K562 (cell line): Measurements from ENCODE around the gene IRF2BP2. TPM values are rescaled to one million over a fixed set of nuclear protein-coding genes. Genes with fewer than 3 reads are reported as not detected.
A peak's percentile ranks its signal among the peaks of the same experiment; 100 is the strongest.

ENCODE experiments used
- ATAC-seq: fragments of 200-7000 bp; cut with Tn5 transposase; 3 replicates; pipeline ENCODE4 v1.9.1; 2020; ENCODE audit warnings: moderate library complexity
- BruUV-seq: library from RNA; stranded (reverse); fragments of 400-500 nt; replicated peaks from 2 replicates; lab custom pipeline; 2021; lab: Mats Ljungman, UMichigan
- CTCF ChIA-PET: fragments of 300-600 bp; formaldehyde crosslinking; extraction: SDS; loops from one replicate; lab custom pipeline; 2021; ENCODE audit warnings: low intra/inter-chr PET ratio; lab: Yijun Ruan, JAX
- POLR2A ChIA-PET: fragments of 300-600, 350-650 bp; sonication (Branson Sonifier 250); formaldehyde crosslinking; extraction: SDS; loops from one replicate; lab custom pipeline; 2021; ENCODE audit warnings: antibody characterized with exemption, inconsistent platforms; lab: Yijun Ruan, JAX
- DNase-seq, 4 experiments: peaks; one replicate each; pipeline versions ENCODE4 v3.0.0 to v3.0.0-alpha.2; 2011 to 2018; ENCODE audit warnings: low spot score in 3 of 4, mixed read lengths in 3 of 4; ENCODE audit errors: extremely low read depth in 1 of 4
- FAIRE-seq: peaks from 2 replicates; lab custom pipeline; 2011; peaks lifted over from hg19 to GRCh38; lab: Jason Lieb, UNC
- H2AFZ ChIP-seq: 2 replicates; pipeline ENCODE4 v1.6.0; 2011; ENCODE audit warnings: low read depth, low read length, control low read depth, inconsistent platforms
- H3K27ac ChIP-seq: fragments of 200-600 bp; 3 replicates; pipeline ENCODE4 v1.8.0; 2011; ENCODE audit warnings: low read depth, mild to moderate bottlenecking, control low read depth, inconsistent platforms, low read length, moderate library complexity, mixed read lengths; ENCODE audit errors: extremely low read depth
- H3K27me3 ChIP-seq, 2 experiments: fragments of 300-600 bp in 1 of 2; 2 replicates in 1 of 2; 3 replicates in 1 of 2; pipeline versions ENCODE4 v1.6.0 to v1.8.0; 2011; ENCODE audit warnings: inconsistent platforms in 2 of 2, low read length in 2 of 2, mild to moderate bottlenecking in 1 of 2, mixed read lengths in 1 of 2, moderate library complexity in 1 of 2; ENCODE audit not compliant: control insufficient read depth in 2 of 2, insufficient read depth in 2 of 2
- H3K36me3 ChIP-seq: fragments of 300-600 bp; 3 replicates; pipeline ENCODE4 v1.8.0; 2011; ENCODE audit warnings: mild to moderate bottlenecking, low read length, inconsistent platforms; ENCODE audit not compliant: control insufficient read depth, insufficient read depth
- H3K4me1 ChIP-seq, 2 experiments: fragments of 200-600 bp in 1 of 2; replicated peaks in 1 of 2; 2 replicates in 1 of 2; 3 replicates in 1 of 2; pipeline versions ENCODE4 v1.5.1 to v1.8.0; 2011; ENCODE audit warnings: inconsistent platforms in 2 of 2, low read length in 2 of 2, mild to moderate bottlenecking in 1 of 2, mixed read lengths in 1 of 2, moderate library complexity in 1 of 2; ENCODE audit not compliant: control insufficient read depth in 2 of 2, insufficient read depth in 2 of 2
- H3K4me2 ChIP-seq: 2 replicates; pipeline ENCODE4 v1.6.1; 2011; ENCODE audit warnings: low read length, control low read depth, inconsistent platforms, mixed read lengths; ENCODE audit not compliant: insufficient read depth
- H3K4me3 ChIP-seq: fragments of 200-600 bp; sonication (generic), shearing (Covaris generic); 2 replicates; pipeline ENCODE4 v1.5.1; 2016; ENCODE audit warnings: control low read depth, inconsistent platforms
- H3K79me2 ChIP-seq: fragments of 200-600 bp; 3 replicates; pipeline ENCODE4 v1.8.0; 2011; ENCODE audit warnings: low read length, inconsistent platforms; ENCODE audit not compliant: control insufficient read depth, insufficient read depth
- H3K9ac ChIP-seq, 2 experiments: 2 replicates each; pipeline versions ENCODE4 v1.6.0 to v1.6.1; 2011; ENCODE audit warnings: low read depth in 2 of 2, low read length in 2 of 2, control low read depth in 1 of 2, inconsistent platforms in 1 of 2, mild to moderate bottlenecking in 1 of 2, mixed read lengths in 1 of 2; ENCODE audit not compliant: insufficient read depth in 1 of 2
- H3K9me1 ChIP-seq: one replicate; pipeline ENCODE4 v1.6.0; 2011; ENCODE audit warnings: inconsistent platforms, mild to moderate bottlenecking, low read length, moderate library complexity; ENCODE audit not compliant: control insufficient read depth, insufficient read depth
- H3K9me3 ChIP-seq: replicated peaks from 2 replicates; pipeline ENCODE4 v1.5.1; 2011; ENCODE audit warnings: low read depth, low read length, inconsistent platforms; ENCODE audit not compliant: control insufficient read depth, insufficient read depth
- H4K20me1 ChIP-seq: replicated peaks from 2 replicates; pipeline ENCODE4 v1.6.1; 2011; ENCODE audit warnings: low read length, inconsistent platforms, mixed read lengths; ENCODE audit not compliant: control insufficient read depth, insufficient read depth
- ARID1B ChIP-seq: fragments of 450-650 bp; IDR thresholded peaks from 2 replicates; pipeline ENCODE4 v1.6.1; 2016; ENCODE audit warnings: antibody characterized with exemption, mild to moderate bottlenecking, inconsistent platforms
- CTBP1 ChIP-seq: fragments of 450-650 bp; IDR thresholded peaks from 2 replicates; pipeline ENCODE4 v1.6.1; 2016; ENCODE audit warnings: borderline replicate concordance
- FOSL1 ChIP-seq: fragments of 200-800 bp; sonication (Bioruptor generic); conservative IDR thresholded peaks from 2 replicates; pipeline ENCODE4 v1.6.1; 2016; ENCODE audit warnings: missing genetic modification characterization, missing compliant biosample characterization
- FOXP1 ChIP-seq: sonication (generic); formaldehyde crosslinking; IDR thresholded peaks from 2 replicates; pipeline ENCODE4 v1.8.0; 2022; ENCODE audit warnings: mild to moderate bottlenecking, missing genetic modification reagents
- JUN ChIP-seq, 2 experiments: sonication (generic) in 1 of 2; formaldehyde crosslinking in 1 of 2; IDR thresholded peaks; 2 replicates each; pipeline versions ENCODE4 v1.6.1 to v1.8.0; 2012 to 2022; ENCODE audit warnings: borderline replicate concordance in 2 of 2, mild to moderate bottlenecking in 2 of 2, improper control_type of control experiment in 1 of 2, low read depth in 1 of 2, low read length in 1 of 2, missing genetic modification reagents in 1 of 2
- RBM22 ChIP-seq: fragments of 200-400 bp; formaldehyde crosslinking; IDR thresholded peaks from 2 replicates; pipeline ENCODE4 v1.6.1; 2018; ENCODE audit warnings: low read length, low read depth; ENCODE audit not compliant: poor library complexity, severe bottlenecking
- SMARCA4 ChIP-seq: fragments of 450-650 bp; IDR thresholded peaks from 2 replicates; pipeline ENCODE4 v1.6.1; 2016
- SMARCE1 ChIP-seq: fragments of 450-650 bp; IDR thresholded peaks from 2 replicates; pipeline ENCODE4 v1.7.1; 2016; ENCODE audit warnings: mild to moderate bottlenecking
- ZNF175 ChIP-seq: fragments of 200-800 bp; sonication (Bioruptor generic); IDR thresholded peaks from 2 replicates; pipeline ENCODE4 v1.6.1; 2016; ENCODE audit warnings: low read depth, mild to moderate bottlenecking, missing genetic modification characterization, missing compliant biosample characterization
- ZNF311 ChIP-seq: fragments of 250-450 bp; sonication (Bioruptor Pico); IDR thresholded peaks from 2 replicates; pipeline ENCODE4 v1.4.0; 2020; ENCODE audit warnings: mild to moderate bottlenecking, moderate library complexity
- ZNF668 ChIP-seq: fragments of 250-450 bp; sonication (Bioruptor Pico); IDR thresholded peaks from 2 replicates; pipeline ENCODE4 v1.8.0; 2022; ENCODE audit warnings: mild to moderate bottlenecking, inconsistent platforms
- WGBS: fragments of 100-300 bp; shearing (Covaris generic); methylation state at CpG from one replicate; pipeline ENCODE4 v1.1.6; 2016; ENCODE audit warnings: low coverage, mixed read lengths; ENCODE audit not compliant: insufficient coverage; ENCODE audit errors: missing lambda C conversion rate; 5-methylcytosine and 5-hydroxymethylcytosine counted together
- in situ Hi-C: fragments of 300-500 bp; cut with MboI; formaldehyde crosslinking; loops from 4 replicates; pipeline ENCODE4 v1.15.0; 2018; ENCODE audit warnings: inconsistent platforms, mixed read lengths
- intact Hi-C: fragments of 100-400 bp; cut with micrococcal nuclease; formaldehyde crosslinking; loops from 2 replicates; pipeline ENCODE4 v1.14.2; 2022
- polyA plus RNA-seq, 8 experiments: library from polyadenylated mRNA; depleted of rRNA in 4 of 8; stranded (reverse) in 5 of 8; unstranded in 3 of 8; fragments of >200 nt; fragmentation: Nextera tagmentation in 2 of 8; fragmentation: Illumina TruSeq in 1 of 8; extraction: Ambion mirVana in 2 of 8; extraction: Trizol in 1 of 8; gene quantifications; 2 replicates each; pipeline versions ENCODE4 v1.2.1 to v1.2.3, GENCODE V29; 2011 to 2014; ENCODE audit warnings: inconsistent platforms in 1 of 8, missing spikeins in 1 of 8
- total RNA-seq, 7 experiments: library from RNA; depleted of rRNA in 6 of 7; stranded (reverse); fragments of >200 nt in 6 of 7; fragmentation: Illumina TruSeq in 2 of 7; extraction: Trizol in 2 of 7; gene quantifications; 2 replicates each; pipeline versions ENCODE4 v1.2.1 to v1.2.3, GENCODE V29; 2011 to 2021; ENCODE audit warnings: low replicate concordance in 1 of 7
- TF ChIP-seq, protein P1 (sequence below), 2 experiments: fragments of 450-650 bp in 1 of 2; sonication (generic) in 1 of 2; formaldehyde crosslinking in 1 of 2; IDR thresholded peaks in 1 of 2; conservative IDR thresholded peaks in 1 of 2; 2 replicates each; pipeline versions ENCODE4 v1.6.1 to v1.8.1; 2016 to 2023; ENCODE audit warnings: mild to moderate bottlenecking in 2 of 2, moderate library complexity in 2 of 2, inconsistent platforms in 1 of 2, missing genetic modification reagents in 1 of 2
- TF ChIP-seq, protein P2 (sequence below): sonication (generic); formaldehyde crosslinking; IDR thresholded peaks from 2 replicates; pipeline ENCODE4 v1.8.0; 2022; ENCODE audit warnings: mild to moderate bottlenecking, missing genetic modification reagents

IRF2BP2 gene
- total and polyA plus RNA-seq, 9 of the 15 experiments (the other 6 are each of a cell fraction or from before 2014, with no cell fraction given), result 7.7 to 68.6 (median 22.1) TPM

DNA sequence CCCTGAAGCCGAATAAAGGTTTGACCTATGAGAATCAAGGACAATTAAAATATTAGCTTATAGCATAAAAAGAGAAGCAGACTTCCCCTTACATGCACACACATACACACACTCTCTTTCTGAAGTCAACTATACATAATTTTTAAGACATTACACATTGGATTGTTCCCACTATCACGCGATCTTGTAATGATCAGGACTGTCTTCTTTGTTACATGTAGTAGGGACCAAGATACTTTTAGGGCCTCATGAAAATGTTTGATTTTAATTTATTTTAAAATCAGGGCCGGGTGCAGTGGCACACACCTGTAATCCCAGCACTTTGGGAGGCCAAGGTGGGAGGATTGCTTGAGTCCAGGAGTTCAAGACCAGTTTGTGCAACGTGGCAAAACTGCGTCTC is 16.4 kb upstream of the IRF2BP2 start:
- no peak for ATAC-seq

DNA sequence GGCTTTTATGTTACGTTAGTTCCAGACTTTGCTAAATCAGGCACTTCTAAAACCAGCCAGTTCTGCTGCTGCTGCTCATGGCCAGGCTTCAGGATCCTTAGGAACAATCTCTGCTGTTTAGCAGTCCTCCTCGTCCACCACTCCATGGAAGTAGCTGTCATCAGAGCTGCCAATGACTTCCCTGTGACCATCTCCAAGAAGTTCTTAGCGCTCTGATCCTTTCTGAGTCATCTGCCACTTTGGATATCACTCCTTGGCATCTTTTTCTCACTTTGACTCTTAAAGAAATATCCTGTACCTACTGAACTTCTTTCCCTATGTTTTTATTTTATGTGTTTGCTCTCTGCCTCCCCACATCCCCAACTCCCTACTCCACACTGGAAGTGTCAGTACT is 14.7 kb upstream of the IRF2BP2 start:
- Histone ChIP-seq H3K4me3 (no peak overlapping the region), H3K4me1 (peaks cover 0 to 11% of the 10 kb centered on the region in 2 experiments; a peak in 2 of 5 replicates), H3K9me3 (no peaks in the 10 kb centered on the region), H3K36me3 (no peaks in the 10 kb centered on the region), H3K9me1 (no peaks in the 10 kb centered on the region), H3K9ac (no peak overlapping the region), H3K4me2 (no peak overlapping the region), H3K79me2 (no peaks in the 10 kb centered on the region), H3K27ac (no peak overlapping the region), H4K20me1 (no peaks in the 10 kb centered on the region), H2AFZ (no peak overlapping the region), H3K27me3 (no peaks in the 10 kb centered on the region; a peak in 1 of 5 replicates)
- peak in 1 of 4 experiments; percentile 31 for DNase-seq
- intact Hi-C loops (no loop called here), in situ Hi-C loops (no loop called here)
- ChIA-PET POLR2A (interaction anchor here (1.1 to 9.9 kb wide), 4 partner anchors 9 to 26 kb away, joined by 4 to 59 read pairs (median 4); no protein-coding TSS in a partner anchor), CTCF (interaction anchor here (0.5 kb wide), 1 partner anchor 126 kb away, joined by 3 read pairs; no protein-coding TSS in a partner anchor)
- peak; percentile 42; the same call in 2 of the 3 replicates for ATAC-seq
- 18% methylated on average over 3 of the region's 3 CpGs for WGBS
- no peak for FAIRE-seq
- no TSS peak for BruUV-seq
- peak; percentile 30; the same call in 1 of the 2 replicates for TF ChIP-seq SMARCA4
- TF ChIP-seq FOXP1 (CRISPR knock-in tag), result no peak
- TF ChIP-seq, protein P1, sequence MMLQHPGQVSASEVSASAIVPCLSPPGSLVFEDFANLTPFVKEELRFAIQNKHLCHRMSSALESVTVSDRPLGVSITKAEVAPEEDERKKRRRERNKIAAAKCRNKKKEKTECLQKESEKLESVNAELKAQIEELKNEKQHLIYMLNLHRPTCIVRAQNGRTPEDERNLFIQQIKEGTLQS (IDR thresholded peaks at IDR 0.05), result peak; percentile 77
- TF ChIP-seq, protein P1 (CRISPR knock-in tag; conservative IDR thresholded peaks at IDR 0.05), result no peak
- TF ChIP-seq ARID1B, result peak; percentile 36; the same call in 1 of the 2 replicates
- TF ChIP-seq, protein P2, sequence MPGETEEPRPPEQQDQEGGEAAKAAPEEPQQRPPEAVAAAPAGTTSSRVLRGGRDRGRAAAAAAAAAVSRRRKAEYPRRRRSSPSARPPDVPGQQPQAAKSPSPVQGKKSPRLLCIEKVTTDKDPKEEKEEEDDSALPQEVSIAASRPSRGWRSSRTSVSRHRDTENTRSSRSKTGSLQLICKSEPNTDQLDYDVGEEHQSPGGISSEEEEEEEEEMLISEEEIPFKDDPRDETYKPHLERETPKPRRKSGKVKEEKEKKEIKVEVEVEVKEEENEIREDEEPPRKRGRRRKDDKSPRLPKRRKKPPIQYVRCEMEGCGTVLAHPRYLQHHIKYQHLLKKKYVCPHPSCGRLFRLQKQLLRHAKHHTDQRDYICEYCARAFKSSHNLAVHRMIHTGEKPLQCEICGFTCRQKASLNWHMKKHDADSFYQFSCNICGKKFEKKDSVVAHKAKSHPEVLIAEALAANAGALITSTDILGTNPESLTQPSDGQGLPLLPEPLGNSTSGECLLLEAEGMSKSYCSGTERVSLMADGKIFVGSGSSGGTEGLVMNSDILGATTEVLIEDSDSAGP (CRISPR knock-in tag), result peak; percentile 49; the same call in 1 of the 2 replicates
- peak; percentile 84 for TF ChIP-seq FOSL1 (tag)
- TF ChIP-seq SMARCE1, result peak; percentile 34; the same call in 1 of the 2 replicates
- no peak for TF ChIP-seq RBM22
- 0 out of 2 replicates have a peak, but pooled peaks have one; percentile 22 for TF ChIP-seq CTBP1
- peak; percentile 70; the same call in 1 of the 2 replicates for TF ChIP-seq JUN (IDR thresholded peaks at IDR 0.05; ENCODE audit: borderline replicate concordance, low read depth, low read length)
- TF ChIP-seq JUN (CRISPR knock-in tag; IDR thresholded peaks at IDR 0.05; ENCODE audit: borderline replicate concordance), result no peak

More for the DNA sequence above, 16.4 kb upstream of the IRF2BP2 start:
- Histone ChIP-seq H3K9ac (no peak overlapping the region), H3K27me3 (no peaks in the 10 kb centered on the region; a peak in 1 of 5 replicates)
- no TSS peak for BruUV-seq
- CTCF ChIA-PET, result no interaction called here
- TF ChIP-seq ZNF311 (no peak), ZNF668 (no peak), ZNF175 (CRISPR knock-in tag) (peak; percentile 94)
- TF ChIP-seq, all 486 proteins: peak for 1
- Histone ChIP-seq H3K9me3 (no peaks in the 10 kb centered on the region), H3K4me2 (no peak overlapping the region), H2AFZ (no peak overlapping the region), H3K27ac (no peak overlapping the region), H3K9me1 (no peaks in the 10 kb centered on the region), H3K79me2 (no peaks in the 10 kb centered on the region), H3K4me3 (no peak overlapping the region), H3K4me1 (peaks cover 0 to 11% of the 10 kb centered on the region in 2 experiments; a peak in 2 of 5 replicates), H4K20me1 (no peaks in the 10 kb centered on the region), H3K36me3 (no peaks in the 10 kb centered on the region)
- FAIRE-seq (no peak), DNase-seq (no peak)
- 67% methylated on average over 6 of the region's 6 CpGs for WGBS
- intact Hi-C loops (no loop called here), in situ Hi-C loops (no loop called here)
- POLR2A ChIA-PET, result interaction anchor here (0.6 to 9.9 kb wide), 3 partner anchors 11 to 19 kb away, joined by 3 to 59 read pairs (median 4); no protein-coding TSS in a partner anchor
